ENCODE measurements around the gene MXRA7.

GRCh38 chr17:76697702-76698465 lies 12.9 kb downstream of the MXRA7 start:
- TF ChIP-seq POLR2A (IDR thresholded peaks at IDR 0.05) = no peak
- TF ChIP-seq, protein P1, sequence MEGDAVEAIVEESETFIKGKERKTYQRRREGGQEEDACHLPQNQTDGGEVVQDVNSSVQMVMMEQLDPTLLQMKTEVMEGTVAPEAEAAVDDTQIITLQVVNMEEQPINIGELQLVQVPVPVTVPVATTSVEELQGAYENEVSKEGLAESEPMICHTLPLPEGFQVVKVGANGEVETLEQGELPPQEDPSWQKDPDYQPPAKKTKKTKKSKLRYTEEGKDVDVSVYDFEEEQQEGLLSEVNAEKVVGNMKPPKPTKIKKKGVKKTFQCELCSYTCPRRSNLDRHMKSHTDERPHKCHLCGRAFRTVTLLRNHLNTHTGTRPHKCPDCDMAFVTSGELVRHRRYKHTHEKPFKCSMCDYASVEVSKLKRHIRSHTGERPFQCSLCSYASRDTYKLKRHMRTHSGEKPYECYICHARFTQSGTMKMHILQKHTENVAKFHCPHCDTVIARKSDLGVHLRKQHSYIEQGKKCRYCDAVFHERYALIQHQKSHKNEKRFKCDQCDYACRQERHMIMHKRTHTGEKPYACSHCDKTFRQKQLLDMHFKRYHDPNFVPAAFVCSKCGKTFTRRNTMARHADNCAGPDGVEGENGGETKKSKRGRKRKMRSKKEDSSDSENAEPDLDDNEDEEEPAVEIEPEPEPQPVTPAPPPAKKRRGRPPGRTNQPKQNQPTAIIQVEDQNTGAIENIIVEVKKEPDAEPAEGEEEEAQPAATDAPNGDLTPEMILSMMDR (IDR thresholded peaks at IDR 0.05) = no peak
- no peak for TF ChIP-seq EP300 (IDR thresholded peaks at IDR 0.05)
